CD4-positive, alpha-beta T cell treated with Interferon gamma for 1 hour (primary cell): ENCODE results near the gene SEMA3E.
"Not testable (repeated sequence)": the region's sequence is repeated elsewhere in the genome, so short reads cannot be mapped to it uniquely, and the experiment has no call there.

Experiments
- DNase-seq: peaks from one replicate; pipeline ENCODE4 v3.0.0-alpha.2; 2020

The SEMA3E gene

GRCh38 chr7:83648464-83649241 is at the start of gene SEMA3E:
TSS of gene SEMA3E (minus strand) at chr7:83649139.
- DNase-seq, result no peak

GRCh38 chr7:83697804-83698530 is 49.0 kb upstream of the SEMA3E start:
- no peak for DNase-seq

GRCh38 chr7:83696101-83696500 is 47.2 kb upstream of the SEMA3E start:
- no peak for DNase-seq

GRCh38 chr7:83695128-83695960 is 46.4 kb upstream of the SEMA3E start:
- DNase-seq, result no peak

GRCh38 chr7:83693256-83693655 is 44.3 kb upstream of the SEMA3E start:
- DNase-seq, result no peak

GRCh38 chr7:83691095-83691494 is 42.2 kb upstream of the SEMA3E start:
- no peak for DNase-seq

GRCh38 chr7:83689855-83690254 is 40.9 kb upstream of the SEMA3E start:
- DNase-seq, result no peak

GRCh38 chr7:83686416-83686815 is 37.5 kb upstream of the SEMA3E start:
- no peak for DNase-seq

- no peak for DNase-seq
These were observed 36.0 kb upstream of the SEMA3E start for GRCh38 chr7:83684928-83685327.

GRCh38 chr7:83681200-83681778 is 32.4 kb upstream of the SEMA3E start:
- DNase-seq, result no peak

- DNase-seq, result no peak
These were observed 28.4 kb upstream of the SEMA3E start for GRCh38 chr7:83677180-83677866.

GRCh38 chr7:83673291-83673690 is 24.4 kb upstream of the SEMA3E start:
- DNase-seq, result not testable (repeated sequence)

- no peak for DNase-seq
These were observed 23.2 kb upstream of the SEMA3E start for GRCh38 chr7:83672157-83672556.

GRCh38 chr7:83663131-83663530 is 14.2 kb upstream of the SEMA3E start:
- no peak for DNase-seq

- DNase-seq, result no peak
These were observed 9.2 kb upstream of the SEMA3E start for GRCh38 chr7:83658126-83658525.

GRCh38 chr7:83655951-83656556 is 7.1 kb upstream of the SEMA3E start:
- no peak for DNase-seq

- no peak for DNase-seq
These were observed 3.5 kb upstream of the SEMA3E start for GRCh38 chr7:83652481-83652880.

- DNase-seq, result no peak
These were observed 762 bp upstream of the SEMA3E start for GRCh38 chr7:83649701-83650100.

- no peak for DNase-seq
These were observed 2.9 kb downstream of the SEMA3E start for GRCh38 chr7:83646027-83646426.

GRCh38 chr7:83643739-83644138 is 5.2 kb downstream of the SEMA3E start:
- DNase-seq, result no peak

GRCh38 chr7:83643012-83643411 is 5.9 kb downstream of the SEMA3E start:
- no peak for DNase-seq
